ENCODE results near the gene SSTR1.

Gene SSTR1

DNA sequence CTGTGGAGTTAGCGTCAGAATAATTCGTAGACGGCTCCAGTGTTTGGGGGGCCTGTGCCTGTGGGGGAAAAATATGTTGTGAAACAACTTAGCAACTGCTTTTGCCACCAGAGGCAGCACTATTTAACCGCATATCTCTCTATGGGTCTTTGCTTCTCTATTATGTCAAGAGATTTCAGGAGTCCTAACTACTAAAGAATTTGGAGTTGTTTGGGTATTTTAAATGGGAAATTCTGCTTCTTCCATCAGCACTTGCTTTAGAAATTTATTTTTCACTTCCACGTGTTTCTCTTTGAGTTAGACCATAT, 48.8 kb downstream of the SSTR1 start:
- no peak for DNase-seq (ENCODE audit: low spot score)
- in situ Hi-C loops (cut with MboI; ENCODE audit: low sequenced_read_pairs, unreplicated experiment): no loop called here
- TF ChIP-seq, protein P1, sequence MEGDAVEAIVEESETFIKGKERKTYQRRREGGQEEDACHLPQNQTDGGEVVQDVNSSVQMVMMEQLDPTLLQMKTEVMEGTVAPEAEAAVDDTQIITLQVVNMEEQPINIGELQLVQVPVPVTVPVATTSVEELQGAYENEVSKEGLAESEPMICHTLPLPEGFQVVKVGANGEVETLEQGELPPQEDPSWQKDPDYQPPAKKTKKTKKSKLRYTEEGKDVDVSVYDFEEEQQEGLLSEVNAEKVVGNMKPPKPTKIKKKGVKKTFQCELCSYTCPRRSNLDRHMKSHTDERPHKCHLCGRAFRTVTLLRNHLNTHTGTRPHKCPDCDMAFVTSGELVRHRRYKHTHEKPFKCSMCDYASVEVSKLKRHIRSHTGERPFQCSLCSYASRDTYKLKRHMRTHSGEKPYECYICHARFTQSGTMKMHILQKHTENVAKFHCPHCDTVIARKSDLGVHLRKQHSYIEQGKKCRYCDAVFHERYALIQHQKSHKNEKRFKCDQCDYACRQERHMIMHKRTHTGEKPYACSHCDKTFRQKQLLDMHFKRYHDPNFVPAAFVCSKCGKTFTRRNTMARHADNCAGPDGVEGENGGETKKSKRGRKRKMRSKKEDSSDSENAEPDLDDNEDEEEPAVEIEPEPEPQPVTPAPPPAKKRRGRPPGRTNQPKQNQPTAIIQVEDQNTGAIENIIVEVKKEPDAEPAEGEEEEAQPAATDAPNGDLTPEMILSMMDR (IDR thresholded peaks at IDR 0.05; ENCODE audit: borderline replicate concordance, control extremely low read depth, extremely low read depth, insufficient read depth, missing control alignments): no peak

DNA sequence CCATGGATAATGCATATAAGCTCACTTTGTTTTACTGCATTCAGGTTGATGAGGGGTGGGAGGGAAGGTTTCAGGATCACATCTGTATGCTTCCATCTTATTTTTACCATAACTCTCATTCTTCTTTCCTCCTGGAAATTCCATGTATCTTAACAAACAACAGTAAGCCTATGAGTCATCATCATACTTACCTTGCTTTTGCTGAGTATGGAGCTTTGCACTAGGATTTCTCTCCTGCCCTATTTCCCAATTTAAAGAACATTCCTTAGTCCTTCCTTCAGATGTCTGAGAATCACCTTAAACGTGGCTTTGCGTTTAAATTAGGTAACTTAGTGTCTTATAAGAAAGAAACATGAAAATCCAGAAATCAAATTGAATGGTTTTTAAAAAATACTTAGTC, 49.8 kb downstream of the SSTR1 start:
- DNase-seq (ENCODE audit: low spot score): no peak
- TF ChIP-seq, protein P1 (IDR thresholded peaks at IDR 0.05; ENCODE audit: borderline replicate concordance, control extremely low read depth, extremely low read depth, insufficient read depth, missing control alignments): no peak
- in situ Hi-C loops (cut with MboI; ENCODE audit: low sequenced_read_pairs, unreplicated experiment): no loop called here

DNA sequence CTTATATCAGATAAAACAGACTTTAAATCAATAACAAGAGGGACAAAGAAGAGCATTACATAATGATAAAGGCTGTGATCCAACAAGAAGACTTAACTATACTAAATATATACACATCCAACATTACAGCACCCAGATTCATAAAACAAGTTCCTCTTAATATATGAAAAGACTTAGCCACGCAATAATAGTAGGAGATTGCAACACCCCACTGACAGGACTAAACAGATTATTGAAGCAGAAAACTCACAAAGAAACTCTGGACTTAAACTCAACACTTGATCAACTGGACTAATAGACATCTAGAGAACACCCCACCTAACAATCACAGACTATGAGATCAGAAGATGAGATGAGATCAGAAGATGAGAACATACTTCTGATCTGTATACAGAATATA, 53.9 kb downstream of the SSTR1 start:
- TF ChIP-seq, protein P1 (IDR thresholded peaks at IDR 0.05; ENCODE audit: borderline replicate concordance, control extremely low read depth, extremely low read depth, insufficient read depth, missing control alignments): no peak
- no peak for DNase-seq (ENCODE audit: low spot score)
- in situ Hi-C loops (cut with MboI; ENCODE audit: low sequenced_read_pairs, unreplicated experiment): no loop called here

Data from GM13976 (cell line).